ENCODE measurements around the gene NPPA.
A peak's percentile ranks its signal among the peaks of the same experiment; 100 is the strongest.
"Not testable (repeated sequence)": the region's sequence is repeated elsewhere in the genome, so short reads cannot be mapped to it uniquely, and the experiment has no call there.

The NPPA gene

GRCh38 chr1:11807133-11807532, 40.5 kb downstream of the NPPA start:
- DNase-seq (ENCODE audit: low read depth), result no peak

- no peak for DNase-seq (ENCODE audit: low read depth)
Measured at GRCh38 chr1:11806307-11806936, 41.2 kb downstream of the NPPA start.

GRCh38 chr1:11805422-11806306, 41.9 kb downstream of the NPPA start, which contains the start of the genes CLCN6 and MTHFR:
TSS of gene CLCN6 (plus strand) at chr1:11806191. CDS start at chr1:11806263, 72 bp downstream.
TSS of gene MTHFR (minus strand) at chr1:11805964. CDS start at chr1:11803116, 2,848 bp downstream.
- DNase-seq (ENCODE audit: low read depth), result peak; percentile 94

- no peak for DNase-seq (ENCODE audit: low read depth)
Measured at GRCh38 chr1:11804666-11805421, 42.7 kb downstream of the NPPA start.

- DNase-seq (ENCODE audit: low read depth), result not testable (repeated sequence)
Measured at GRCh38 chr1:11803924-11804665, 43.5 kb downstream of the NPPA start.

- peak; percentile 27 for DNase-seq (ENCODE audit: low read depth)
Measured at GRCh38 chr1:11802973-11803885, 44.4 kb downstream of the NPPA start.

GRCh38 chr1:11802616-11802972, 45.0 kb downstream of the NPPA start:
- DNase-seq (ENCODE audit: low read depth), result no peak

GRCh38 chr1:11800756-11801433, 46.7 kb downstream of the NPPA start:
- no peak for DNase-seq (ENCODE audit: low read depth)

GRCh38 chr1:11800391-11800755, 47.2 kb downstream of the NPPA start:
- no peak for DNase-seq (ENCODE audit: low read depth)

GRCh38 chr1:11799896-11800295, 47.7 kb downstream of the NPPA start:
- DNase-seq (ENCODE audit: low read depth), result no peak

- no peak for DNase-seq (ENCODE audit: low read depth)
Measured at GRCh38 chr1:11799099-11799498, 48.5 kb downstream of the NPPA start.

- DNase-seq (ENCODE audit: low read depth), result no peak
Measured at GRCh38 chr1:11797525-11798216, 49.9 kb downstream of the NPPA start.

GRCh38 chr1:11796036-11796828, 51.4 kb downstream of the NPPA start:
- DNase-seq (ENCODE audit: low read depth), result no peak

Measured in stimulated activated CD8-positive, alpha-beta memory T cell treated with anti-CD3 and anti-CD28 coated beads, Interleukin-15, amount 100 ng/mL, for 24 hours (primary cell).